RWPE2 (cell line): ENCODE data around the gene PPP6R3.

Source experiments
- ATAC-seq: fragments of 200-7000 bp; cut with Tn5 transposase; 3 replicates; pipeline ENCODE4 v1.9.1; 2021; ENCODE audit warnings: low read depth
- DNase-seq: peaks from one replicate; pipeline ENCODE4 v3.0.0-alpha.2; 2020; ENCODE audit warnings: low spot score
- H3K27ac ChIP-seq: fragments of 450-650 bp; 2 replicates; pipeline ENCODE4 v1.5.1; 2017; ENCODE audit warnings: mild to moderate bottlenecking; ENCODE audit not compliant: poor library complexity, severe bottlenecking
- H3K27me3 ChIP-seq: fragments of 250-450 bp; sonication (Bioruptor Pico); 2 replicates; pipeline ENCODE4 v1.5.1; 2021; ENCODE audit warnings: mild to moderate bottlenecking, moderate library complexity; ENCODE audit not compliant: insufficient read depth, poor library complexity, severe bottlenecking
- H3K36me3 ChIP-seq: fragments of 250-450 bp; sonication (Bioruptor Pico); 2 replicates; pipeline ENCODE4 v1.5.1; 2020; ENCODE audit warnings: low read depth, mild to moderate bottlenecking, moderate library complexity
- H3K4me1 ChIP-seq: fragments of 250-450 bp; sonication (Bioruptor Pico); 2 replicates; pipeline ENCODE4 v1.5.1; 2021; ENCODE audit warnings: mild to moderate bottlenecking, moderate library complexity; ENCODE audit not compliant: insufficient read depth, poor library complexity, severe bottlenecking
- H3K4me3 ChIP-seq: fragments of 250-450 bp; sonication (Bioruptor Pico); 2 replicates; pipeline ENCODE4 v1.5.1; 2021; ENCODE audit warnings: mild to moderate bottlenecking, moderate library complexity; ENCODE audit not compliant: severe bottlenecking
- H3K9me3 ChIP-seq: fragments of 250-450 bp; sonication (Bioruptor Pico); 2 replicates; pipeline ENCODE4 v1.5.1; 2021; ENCODE audit warnings: mild to moderate bottlenecking, moderate library complexity; ENCODE audit not compliant: severe bottlenecking
- TF ChIP-seq, protein P1 (sequence below): fragments of 450-650 bp; IDR thresholded peaks from one replicate; pipeline ENCODE4 v1.5.1; 2017; ENCODE audit warnings: mild to moderate bottlenecking, moderate library complexity; ENCODE audit not compliant: poor library complexity, severe bottlenecking

Gene PPP6R3

DNA sequence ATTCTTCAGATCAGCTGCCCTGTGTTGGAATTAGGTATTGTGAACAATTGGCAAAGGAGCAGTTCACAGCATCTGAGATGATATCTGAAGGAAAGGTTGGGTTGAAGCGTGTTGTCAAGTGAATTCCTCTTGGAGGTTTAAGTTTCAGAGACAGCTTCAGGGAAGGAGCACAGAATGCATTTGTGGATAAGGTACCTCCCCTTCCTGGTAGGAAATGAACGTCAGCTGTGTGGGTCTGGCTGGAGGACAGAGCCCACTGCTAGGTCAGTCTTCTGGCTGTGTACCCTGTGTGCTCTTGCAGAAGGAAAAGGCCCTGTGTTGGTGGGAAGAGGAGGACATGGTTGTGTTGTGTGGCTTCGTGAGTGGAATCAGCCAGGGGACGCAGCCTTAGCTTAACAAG is 135.7 kb downstream of the PPP6R3 start:
- Histone ChIP-seq H3K9me3 (no peaks in the 10 kb centered on the region), H3K4me1 (no peaks in the 10 kb centered on the region), H3K27me3 (no peaks in the 10 kb centered on the region), H3K4me3 (no peak overlapping the region), H3K27ac (no peak overlapping the region), H3K36me3 (peaks cover 98% of the 10 kb centered on the region)
- DNase-seq = no peak
- TF ChIP-seq, protein P1, sequence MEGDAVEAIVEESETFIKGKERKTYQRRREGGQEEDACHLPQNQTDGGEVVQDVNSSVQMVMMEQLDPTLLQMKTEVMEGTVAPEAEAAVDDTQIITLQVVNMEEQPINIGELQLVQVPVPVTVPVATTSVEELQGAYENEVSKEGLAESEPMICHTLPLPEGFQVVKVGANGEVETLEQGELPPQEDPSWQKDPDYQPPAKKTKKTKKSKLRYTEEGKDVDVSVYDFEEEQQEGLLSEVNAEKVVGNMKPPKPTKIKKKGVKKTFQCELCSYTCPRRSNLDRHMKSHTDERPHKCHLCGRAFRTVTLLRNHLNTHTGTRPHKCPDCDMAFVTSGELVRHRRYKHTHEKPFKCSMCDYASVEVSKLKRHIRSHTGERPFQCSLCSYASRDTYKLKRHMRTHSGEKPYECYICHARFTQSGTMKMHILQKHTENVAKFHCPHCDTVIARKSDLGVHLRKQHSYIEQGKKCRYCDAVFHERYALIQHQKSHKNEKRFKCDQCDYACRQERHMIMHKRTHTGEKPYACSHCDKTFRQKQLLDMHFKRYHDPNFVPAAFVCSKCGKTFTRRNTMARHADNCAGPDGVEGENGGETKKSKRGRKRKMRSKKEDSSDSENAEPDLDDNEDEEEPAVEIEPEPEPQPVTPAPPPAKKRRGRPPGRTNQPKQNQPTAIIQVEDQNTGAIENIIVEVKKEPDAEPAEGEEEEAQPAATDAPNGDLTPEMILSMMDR = no peak
- no peak for ATAC-seq

DNA sequence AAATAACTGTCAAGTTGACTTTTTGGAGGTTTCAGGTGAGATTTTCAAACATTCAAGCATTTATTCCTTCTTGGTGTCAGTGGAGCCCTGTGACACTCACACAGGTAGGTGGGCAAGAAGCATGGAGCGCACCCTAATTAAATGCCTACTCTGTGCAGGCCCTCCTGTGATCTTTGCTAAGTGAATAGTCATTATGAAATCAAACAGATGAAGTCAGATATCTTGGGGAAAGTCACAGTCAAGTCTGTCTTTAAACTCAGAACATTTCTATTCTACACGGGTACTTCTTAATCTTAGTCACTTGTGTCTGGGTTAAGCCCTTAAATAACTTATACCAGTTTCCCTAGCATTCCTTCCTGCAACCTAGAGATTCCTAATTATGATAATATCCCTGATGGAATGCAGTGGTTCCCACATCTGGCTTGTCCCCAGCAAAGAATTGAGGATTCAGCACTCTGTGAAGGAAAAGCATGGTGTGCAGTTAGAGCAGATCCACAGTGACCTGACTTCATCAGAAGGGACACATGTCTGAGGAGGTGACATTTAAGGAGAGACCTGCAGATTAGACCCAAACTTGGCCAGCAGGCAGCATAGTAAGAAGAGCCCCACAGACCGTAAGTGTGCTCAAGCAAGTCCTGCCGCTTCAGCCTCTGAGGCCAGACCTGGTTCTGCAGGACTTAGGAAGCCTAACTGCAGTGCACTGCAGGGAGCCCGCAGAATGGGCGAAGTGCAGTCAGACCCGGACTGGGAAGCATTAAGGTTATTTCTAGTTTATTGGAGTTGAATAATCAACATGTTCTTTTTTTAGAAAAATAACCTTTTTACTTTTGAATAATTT is 138.5 kb downstream of the PPP6R3 start:
- no peak overlapping the region for H3K4me3 ChIP-seq
- no peaks in the 10 kb centered on the region for H3K9me3 ChIP-seq
- H3K27ac ChIP-seq = no peak overlapping the region
- TF ChIP-seq, protein P1 = no peak
- no peaks in the 10 kb centered on the region for H3K4me1 ChIP-seq
- H3K27me3 ChIP-seq = no peaks in the 10 kb centered on the region
- ATAC-seq (no peak), DNase-seq (no peak)
- peaks cover 98% of the 10 kb centered on the region for H3K36me3 ChIP-seq

DNA sequence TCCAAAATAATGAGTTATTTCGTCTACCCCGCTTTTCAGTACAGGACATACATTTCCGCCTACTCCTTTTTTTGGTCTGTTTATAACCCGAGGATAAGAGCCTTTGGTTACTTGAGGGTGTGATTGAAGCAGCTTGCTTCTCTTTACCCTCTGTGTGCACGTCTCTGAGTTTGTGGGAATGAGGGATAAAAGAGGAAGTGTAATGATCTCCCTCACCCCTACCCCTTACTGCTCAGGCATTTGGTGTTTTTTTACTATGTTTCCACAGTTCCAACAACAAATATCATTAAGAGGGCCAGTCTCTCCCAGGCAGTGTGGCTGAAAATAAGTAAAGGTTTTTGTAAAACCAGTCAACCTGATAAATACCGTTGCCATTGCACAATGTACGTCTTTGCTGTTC is 140.6 kb downstream of the PPP6R3 start:
- no peak for DNase-seq
- TF ChIP-seq, protein P1 = no peak
- no peak for ATAC-seq
- Histone ChIP-seq H3K9me3 (no peaks in the 10 kb centered on the region), H3K4me1 (no peaks in the 10 kb centered on the region), H3K27ac (no peak overlapping the region), H3K36me3 (peaks cover 100% of the 10 kb centered on the region), H3K4me3 (no peak overlapping the region), H3K27me3 (no peaks in the 10 kb centered on the region)

GRCh38 chr11:68609761-68610160 is 149.2 kb downstream of the PPP6R3 start:
- H3K36me3 ChIP-seq = peaks cover 95% of the 10 kb centered on the region
- no peaks in the 10 kb centered on the region for H3K4me1 ChIP-seq

More at GRCh38 chr11:68609761-68610160, 149.2 kb downstream of the PPP6R3 start:
- Histone ChIP-seq H3K9me3 (no peaks in the 10 kb centered on the region), H3K4me3 (no peak overlapping the region), H3K27me3 (no peaks in the 10 kb centered on the region), H3K27ac (no peak overlapping the region)
- ATAC-seq (no peak), DNase-seq (no peak)
- TF ChIP-seq, protein P1 = no peak
